Liver (tissue), 9 donors: ENCODE measurements around the gene MEDAG. TPM values are rescaled to one million over a fixed set of nuclear protein-coding genes. Genes with fewer than 3 reads are reported as not detected.

Experiments
- DNase-seq: peaks from one replicate; pipeline ENCODE4 v3.0.0-alpha.2; 2017; ENCODE audit warnings: low spot score
- H3K27ac ChIP-seq, 2 donors: one replicate each; pipeline ENCODE4 v1.7.0; 2013; ENCODE audit warnings: inconsistent platforms in 2 of 2, low read length in 2 of 2, control low read depth in 1 of 2, low read depth in 1 of 2, mild to moderate bottlenecking in 1 of 2
- H3K27me3 ChIP-seq, 4 donors: one replicate each; pipeline versions ENCODE4 v1.6.1 to v1.7.0; 2013; ENCODE audit warnings: low read length in 3 of 4, inconsistent platforms in 1 of 4, mild to moderate bottlenecking in 1 of 4, moderate library complexity in 1 of 4; ENCODE audit not compliant: control insufficient read depth in 4 of 4, insufficient read depth in 4 of 4
- H3K36me3 ChIP-seq, 4 donors: one replicate each; pipeline versions ENCODE4 v1.6.1 to v1.7.0; 2013; ENCODE audit warnings: low read length in 3 of 4, mild to moderate bottlenecking in 3 of 4, low read depth in 1 of 4, moderate library complexity in 1 of 4; ENCODE audit not compliant: control insufficient read depth in 4 of 4, insufficient read depth in 3 of 4
- H3K4me1 ChIP-seq, 4 donors: one replicate each; pipeline versions ENCODE4 v1.6.1 to v1.7.0; 2013; ENCODE audit warnings: low read length in 3 of 4, mild to moderate bottlenecking in 3 of 4, moderate library complexity in 1 of 4; ENCODE audit not compliant: control insufficient read depth in 4 of 4, insufficient read depth in 4 of 4
- H3K4me3 ChIP-seq, 3 donors: one replicate each; pipeline versions ENCODE4 v1.6.1 to v1.7.0; 2013; ENCODE audit warnings: low read length in 3 of 3, control low read depth in 1 of 3, low read depth in 1 of 3, mild to moderate bottlenecking in 1 of 3
- H3K9ac ChIP-seq, 2 donors: one replicate each; pipeline ENCODE4 v1.7.0; 2013; ENCODE audit warnings: low read length in 2 of 2, mild to moderate bottlenecking in 2 of 2, moderate library complexity in 2 of 2, control low read depth in 1 of 2, low read depth in 1 of 2
- H3K9me3 ChIP-seq, 4 donors: one replicate each; pipeline versions ENCODE4 v1.6.1 to v1.7.0; 2013; ENCODE audit warnings: low read length in 3 of 4; ENCODE audit not compliant: control insufficient read depth in 4 of 4
- ATF3 ChIP-seq: IDR thresholded peaks from 2 replicates; pipeline ENCODE4 v1.6.1; 2016; ENCODE audit warnings: antibody characterized with exemption
- EGR1 ChIP-seq, 2 donors: IDR thresholded peaks; 2 replicates each; pipeline ENCODE4 v1.6.1; 2016 to 2018; ENCODE audit warnings: antibody characterized with exemption in 2 of 2, low read depth in 2 of 2
- FOXA1 ChIP-seq: IDR thresholded peaks from 2 replicates; pipeline ENCODE4 v1.6.1; 2016; ENCODE audit warnings: antibody characterized with exemption
- FOXA2 ChIP-seq: IDR thresholded peaks from 2 replicates; pipeline ENCODE4 v1.6.1; 2016; ENCODE audit warnings: antibody characterized with exemption
- HNF4G ChIP-seq: IDR thresholded peaks from 2 replicates; pipeline ENCODE4 v1.6.1; 2016; ENCODE audit warnings: antibody characterized with exemption
- JUND ChIP-seq, 2 donors: IDR thresholded peaks; 2 replicates each; pipeline ENCODE4 v1.6.1; 2016; ENCODE audit warnings: antibody characterized with exemption in 2 of 2
- REST ChIP-seq: IDR thresholded peaks from 2 replicates; pipeline ENCODE4 v1.6.1; 2016; ENCODE audit warnings: antibody characterized with exemption, mild to moderate bottlenecking
- SP1 ChIP-seq: IDR thresholded peaks from 2 replicates; pipeline ENCODE4 v1.6.1; 2018; ENCODE audit warnings: antibody characterized with exemption, mild to moderate bottlenecking
- YY1 ChIP-seq: IDR thresholded peaks from 2 replicates; pipeline ENCODE4 v1.6.1; 2016; ENCODE audit warnings: antibody characterized with exemption, mild to moderate bottlenecking
- WGBS: extraction: QIAGEN DNeasy Blood & Tissue Kit; methylation state at CpG from one replicate; pipeline ENCODE4 v1.1.7; 2013; 5-methylcytosine and 5-hydroxymethylcytosine counted together
- polyA plus RNA-seq, 2 donors: library from polyadenylated mRNA; stranded (reverse) in 1 of 2; unstranded in 1 of 2; fragments of 200-250 nt in 1 of 2; fragments of >200 nt in 1 of 2; fragmentation: Nextera tagmentation in 1 of 2; extraction: Ambion mirVana in 1 of 2; gene quantifications; one replicate each; pipeline versions ENCODE4 v1.2.1 to v1.2.3, GENCODE V29; 2013 to 2015
- total RNA-seq, 2 donors: library from RNA; depleted of rRNA; stranded (reverse); fragments of >200 nt; gene quantifications; one replicate each; pipeline ENCODE4 v1.2.3, GENCODE V29; 2014
- donor health status: healthy.
- donor health status: healthy.
- donor health status: healthy.
- donor health status: healthy.
- donor health status: healthy.

Gene MEDAG
- total and polyA plus RNA-seq, 4 donors, result 0.05 to 0.50 (median 0.27) TPM

GRCh38 chr13:30900952-30901749 is 4.9 kb upstream of the MEDAG start:
- Histone ChIP-seq H3K36me3 (no peaks in the 10 kb centered on the region), H3K4me1 (peaks cover 0 to under 1% (median under 1%) of the 10 kb centered on the region in 4 donors), H3K27me3 (peaks cover 0 to 13% (median 2%) of the 10 kb centered on the region in 4 donors), H3K4me3 (no peak overlapping the region), H3K9me3 (no peaks in the 10 kb centered on the region), H3K27ac (no peak overlapping the region), H3K9ac (no peak overlapping the region)
- TF ChIP-seq HNF4G (no peak), FOXA2 (no peak), JUND (IDR thresholded peaks at IDR 0.05) (no peak), YY1 (no peak)
- DNase-seq, result no peak
- WGBS, result 79% methylated on average over 5 of the region's 5 CpGs

- WGBS, result 90% methylated on average over 1 of the region's 1 CpG
- no peaks in the 10 kb centered on the region for H3K9me3 ChIP-seq
- no peak for DNase-seq
- TF ChIP-seq ATF3, result no peak
- no peak for TF ChIP-seq SP1
- TF ChIP-seq REST, result no peak
- H3K36me3 ChIP-seq, result no peaks in the 10 kb centered on the region
- H3K27ac ChIP-seq, result no peak overlapping the region
- H3K27me3 ChIP-seq, result peaks cover 0 to 13% (median 3%) of the 10 kb centered on the region in 4 donors
- H3K4me3 ChIP-seq, result no peak overlapping the region
- H3K4me1 ChIP-seq, result peaks cover 0 to 7% (median 4%) of the 10 kb centered on the region in 4 donors
- no peak overlapping the region for H3K9ac ChIP-seq
Measured at GRCh38 chr13:30904043-30904442, 2.0 kb upstream of the MEDAG start.

- no peak for TF ChIP-seq YY1
- no peak for TF ChIP-seq EGR1 (IDR thresholded peaks at IDR 0.05; ENCODE audit: low read depth in 2 of 2)
- TF ChIP-seq FOXA1, result no peak
- TF ChIP-seq HNF4G, result no peak
- peaks cover 0 to 7% (median 4%) of the 10 kb centered on the region in 4 donors for H3K4me1 ChIP-seq
- no peak overlapping the region for H3K27ac ChIP-seq
- no peak for DNase-seq
- H3K36me3 ChIP-seq, result no peaks in the 10 kb centered on the region
- no peaks in the 10 kb centered on the region for H3K9me3 ChIP-seq
- peak overlapping the region in 1 of 3 donors; percentile 10 for H3K4me3 ChIP-seq
- 11% methylated on average over 60 of the region's 60 CpGs for WGBS
- no peak overlapping the region for H3K9ac ChIP-seq
- H3K27me3 ChIP-seq, result peaks cover 0 to 13% (median 2%) of the 10 kb centered on the region in 4 donors
Measured at GRCh38 chr13:30906411-30907051, 460 bp downstream of the MEDAG start.
